Measurements from ENCODE around the gene SMIM10L1.

The SMIM10L1 gene

GRCh38 chr12:11133816-11134215 is 37.2 kb upstream of the SMIM10L1 start:
- TF ChIP-seq REST (IDR thresholded peaks at IDR 0.05; ENCODE audit: insufficient read depth in 1 of 2, low read depth in 2 of 2, low read length in 2 of 2) (no peak), SIN3A (IDR thresholded peaks at IDR 0.05; ENCODE audit: borderline replicate concordance, insufficient read depth, low read length) (no peak), FOXP2 (optimal IDR thresholded peaks at IDR 0.05; ENCODE audit: borderline replicate concordance, extremely low read depth, extremely low read length, insufficient read depth) (no peak), POLR2AphosphoS5 (IDR thresholded peaks at IDR 0.05; ENCODE audit: low read depth, low read length) (no peak), TAF1 (IDR thresholded peaks at IDR 0.05; ENCODE audit: borderline replicate concordance, insufficient read depth, low read length) (no peak)

GRCh38 chr12:11134305-11134704 is 36.7 kb upstream of the SMIM10L1 start, which contains the start of gene TAS2R30:
TSS of gene TAS2R30 (minus strand) at chr12:11134644. CDS start at chr12:11134244, 400 bp downstream.
- TF ChIP-seq SIN3A (IDR thresholded peaks at IDR 0.05; ENCODE audit: borderline replicate concordance, insufficient read depth, low read length) (no peak), REST (IDR thresholded peaks at IDR 0.05; ENCODE audit: insufficient read depth in 1 of 2, low read depth in 2 of 2, low read length in 2 of 2) (no peak), TAF1 (IDR thresholded peaks at IDR 0.05; ENCODE audit: borderline replicate concordance, insufficient read depth, low read length) (no peak), FOXP2 (optimal IDR thresholded peaks at IDR 0.05; ENCODE audit: borderline replicate concordance, extremely low read depth, extremely low read length, insufficient read depth) (no peak), POLR2AphosphoS5 (IDR thresholded peaks at IDR 0.05; ENCODE audit: low read depth, low read length) (no peak)

GRCh38 chr12:11136075-11136474 is 34.9 kb upstream of the SMIM10L1 start:
- TF ChIP-seq SIN3A (IDR thresholded peaks at IDR 0.05; ENCODE audit: borderline replicate concordance, insufficient read depth, low read length): no peak
- TF ChIP-seq FOXP2 (optimal IDR thresholded peaks at IDR 0.05; ENCODE audit: borderline replicate concordance, extremely low read depth, extremely low read length, insufficient read depth): no peak
- no peak for TF ChIP-seq TAF1 (IDR thresholded peaks at IDR 0.05; ENCODE audit: borderline replicate concordance, insufficient read depth, low read length)
- TF ChIP-seq REST (IDR thresholded peaks at IDR 0.05; ENCODE audit: insufficient read depth in 1 of 2, low read depth in 2 of 2, low read length in 2 of 2): no peak
- TF ChIP-seq POLR2AphosphoS5 (IDR thresholded peaks at IDR 0.05; ENCODE audit: low read depth, low read length): no peak

GRCh38 chr12:11143352-11143751 is 27.6 kb upstream of the SMIM10L1 start:
- TF ChIP-seq FOXP2 (optimal IDR thresholded peaks at IDR 0.05; ENCODE audit: borderline replicate concordance, extremely low read depth, extremely low read length, insufficient read depth) (no peak), SIN3A (IDR thresholded peaks at IDR 0.05; ENCODE audit: borderline replicate concordance, insufficient read depth, low read length) (no peak), POLR2AphosphoS5 (IDR thresholded peaks at IDR 0.05; ENCODE audit: low read depth, low read length) (no peak), REST (IDR thresholded peaks at IDR 0.05; ENCODE audit: insufficient read depth in 1 of 2, low read depth in 2 of 2, low read length in 2 of 2) (no peak)

- TF ChIP-seq POLR2AphosphoS5 (IDR thresholded peaks at IDR 0.05; ENCODE audit: low read depth, low read length): no peak
- TF ChIP-seq SIN3A (IDR thresholded peaks at IDR 0.05; ENCODE audit: borderline replicate concordance, insufficient read depth, low read length): no peak
- TF ChIP-seq REST (IDR thresholded peaks at IDR 0.05; ENCODE audit: insufficient read depth in 1 of 2, low read depth in 2 of 2, low read length in 2 of 2): no peak
- TF ChIP-seq TAF1 (IDR thresholded peaks at IDR 0.05; ENCODE audit: borderline replicate concordance, insufficient read depth, low read length): no peak
- no peak for TF ChIP-seq FOXP2 (optimal IDR thresholded peaks at IDR 0.05; ENCODE audit: borderline replicate concordance, extremely low read depth, extremely low read length, insufficient read depth)
Observed at GRCh38 chr12:11144297-11144696, 26.7 kb upstream of the SMIM10L1 start.

All from PFSK-1 (cell line).